Superior temporal gyrus (tissue), 1 donor: ENCODE measurements around the gene HSPA9.

Experiments used
- DNase-seq: peaks from one replicate; pipeline ENCODE4 v3.0.0-alpha.2; 2016; ENCODE audit errors: extremely low spot score

Gene HSPA9

GRCh38 chr5:138575194-138576015 is at the start of gene HSPA9:
Gene HSPA9 (minus strand): TSS chr5:138575401. CDS start chr5:138575318, 83 bp downstream.
- DNase-seq, result peak; percentile 100

DNA sequence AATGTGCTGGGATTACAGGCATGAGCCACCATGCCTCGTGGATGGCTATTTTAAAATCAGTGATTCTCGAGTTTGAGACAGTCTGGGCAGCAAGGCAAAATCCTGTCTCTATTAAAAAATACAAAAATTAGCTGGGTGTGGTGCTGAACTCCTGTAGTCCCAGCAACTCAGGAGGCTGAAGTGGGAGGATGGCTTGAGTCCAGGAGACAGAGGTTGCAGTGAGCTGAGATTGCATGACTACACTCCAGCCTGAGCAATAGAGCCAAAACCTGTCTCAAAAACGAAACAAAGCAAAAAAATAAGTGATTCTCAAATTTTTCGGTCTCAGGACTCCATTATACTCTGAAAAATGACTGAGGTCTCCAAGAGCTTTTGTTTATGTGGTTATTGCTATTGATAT is 47.9 kb upstream of the HSPA9 start:
- no peak for DNase-seq

DNA sequence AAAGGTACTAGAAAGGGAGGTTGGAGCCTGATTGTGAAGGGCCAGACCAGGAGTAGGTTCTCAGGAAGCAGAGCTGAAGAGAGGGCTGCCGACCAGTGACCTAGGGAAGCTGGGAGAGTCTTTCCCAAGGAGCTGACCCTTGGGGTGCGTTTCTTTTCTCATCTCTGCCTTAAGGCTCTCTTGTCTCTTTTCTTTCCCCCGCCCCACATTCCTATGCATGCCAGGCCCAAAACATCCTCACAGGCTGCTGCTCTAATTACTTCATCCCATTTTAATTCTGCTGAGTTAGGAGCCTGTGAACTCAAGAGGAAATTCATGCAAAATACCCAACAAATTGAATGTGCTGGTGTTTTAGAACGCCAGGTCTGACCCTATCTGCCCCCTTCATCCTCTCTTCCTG is 46.9 kb upstream of the HSPA9 start:
- no peak for DNase-seq

- DNase-seq, result no peak
Observed at GRCh38 chr5:138620663-138621224, 45.5 kb upstream of the HSPA9 start.

GRCh38 chr5:138616508-138616907 is 41.3 kb upstream of the HSPA9 start:
- DNase-seq, result no peak

DNA sequence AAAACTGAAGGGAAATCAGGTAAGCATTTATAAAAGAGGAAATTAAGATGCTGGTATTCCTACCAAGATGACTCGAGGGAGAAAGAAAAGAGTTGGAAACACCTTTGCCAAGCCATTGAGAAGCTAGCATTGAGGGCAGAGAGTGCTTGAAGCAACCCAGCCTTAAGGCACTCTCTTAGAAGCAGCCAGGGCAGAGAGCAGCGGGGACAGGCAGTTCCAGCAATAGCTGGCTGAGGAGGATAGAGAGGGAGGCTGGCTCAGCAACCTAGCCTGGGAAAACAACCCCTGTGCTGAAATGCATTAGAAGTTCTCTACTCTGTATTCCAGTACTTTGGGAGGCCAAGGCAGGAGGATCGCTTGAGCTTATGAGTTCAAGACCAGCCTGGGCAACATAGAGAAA is 40.3 kb upstream of the HSPA9 start:
- DNase-seq, result no peak

DNA sequence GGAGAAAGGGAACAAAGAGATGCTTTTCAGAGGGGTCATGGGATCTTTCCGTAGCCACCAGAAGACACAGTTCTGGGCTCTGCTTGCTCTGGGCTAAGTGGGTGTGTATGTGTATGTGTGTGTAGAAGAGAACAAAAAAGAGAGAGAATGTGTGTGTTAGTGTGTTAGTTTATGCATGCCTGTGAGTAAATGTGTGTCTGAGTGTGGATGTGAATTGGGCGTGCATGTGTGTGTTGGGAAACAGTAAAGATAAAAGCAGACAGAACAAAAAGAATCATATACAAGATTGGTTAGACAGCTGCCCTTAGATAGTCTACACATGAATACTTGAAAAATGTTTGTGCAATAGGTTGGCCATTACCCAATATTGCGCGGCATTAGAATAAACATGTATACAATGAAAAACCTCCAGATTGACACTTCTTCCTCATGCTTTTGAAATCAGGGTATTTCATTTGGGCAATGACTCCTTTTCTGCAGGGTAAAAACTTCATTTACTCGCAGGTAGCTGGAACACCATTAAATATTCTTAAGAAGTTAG is 36.5 kb upstream of the HSPA9 start:
- DNase-seq, result peak; percentile 68

GRCh38 chr5:138610918-138611677 is 35.9 kb upstream of the HSPA9 start:
- peak; percentile 67 for DNase-seq

DNA sequence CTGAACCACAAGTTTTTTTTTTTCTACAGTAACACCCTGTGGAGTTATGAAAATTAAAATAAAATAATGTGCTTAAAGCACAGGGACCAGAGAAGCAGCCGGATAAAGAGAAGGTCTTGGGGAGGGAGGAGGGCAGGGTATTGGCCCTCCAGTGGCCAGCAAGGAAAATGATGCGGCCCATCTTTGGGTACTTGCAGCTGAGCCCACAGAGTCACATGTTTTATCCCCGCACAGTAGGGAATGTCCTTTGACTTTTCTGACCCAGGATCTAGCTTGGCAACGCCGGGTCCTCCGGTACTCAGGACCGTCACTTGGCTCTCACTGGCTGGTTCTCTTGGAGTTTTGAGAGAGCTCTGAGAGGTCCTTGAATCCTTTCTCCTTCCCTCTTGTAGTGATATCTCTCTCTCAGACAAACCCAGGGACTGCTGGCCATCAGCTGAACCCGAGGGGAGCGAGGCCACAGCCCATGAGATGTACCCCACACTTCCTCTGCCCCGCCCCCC is 35.3 kb upstream of the HSPA9 start:
- DNase-seq, result peak; percentile 71

DNA sequence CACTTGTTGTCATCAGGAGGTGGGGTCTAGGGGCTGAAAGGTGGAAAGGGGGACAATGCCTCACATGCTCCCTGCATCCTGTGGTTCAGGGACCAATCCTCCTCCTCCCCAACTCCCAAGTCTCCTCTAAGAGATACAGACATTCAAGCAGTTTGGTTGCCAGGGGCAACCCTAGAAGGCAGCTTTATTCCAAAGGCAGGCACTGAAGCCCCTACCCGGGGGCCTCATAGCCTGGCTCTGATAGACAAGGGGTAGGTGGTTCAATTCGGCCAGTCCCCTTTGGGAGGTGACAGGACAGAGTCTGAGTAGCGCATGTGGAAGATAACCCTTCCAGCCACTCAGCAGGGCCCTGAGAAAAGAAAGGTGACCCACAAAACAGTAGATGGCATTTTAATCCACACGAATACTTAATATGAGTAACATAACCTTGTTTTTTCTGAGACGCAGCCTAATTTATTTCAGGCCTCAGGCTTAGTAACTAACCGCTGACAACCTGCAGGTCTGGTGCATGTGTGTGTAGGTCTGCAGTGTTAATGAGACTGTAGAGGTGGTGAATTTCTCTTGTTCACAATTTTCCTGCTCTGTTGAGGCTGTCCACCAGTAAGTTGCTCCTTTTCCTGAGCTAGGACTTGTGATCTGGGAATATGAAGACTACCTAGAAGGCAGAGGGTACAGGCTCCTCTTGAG is 31.3 kb upstream of the HSPA9 start:
- DNase-seq, result no peak

DNA sequence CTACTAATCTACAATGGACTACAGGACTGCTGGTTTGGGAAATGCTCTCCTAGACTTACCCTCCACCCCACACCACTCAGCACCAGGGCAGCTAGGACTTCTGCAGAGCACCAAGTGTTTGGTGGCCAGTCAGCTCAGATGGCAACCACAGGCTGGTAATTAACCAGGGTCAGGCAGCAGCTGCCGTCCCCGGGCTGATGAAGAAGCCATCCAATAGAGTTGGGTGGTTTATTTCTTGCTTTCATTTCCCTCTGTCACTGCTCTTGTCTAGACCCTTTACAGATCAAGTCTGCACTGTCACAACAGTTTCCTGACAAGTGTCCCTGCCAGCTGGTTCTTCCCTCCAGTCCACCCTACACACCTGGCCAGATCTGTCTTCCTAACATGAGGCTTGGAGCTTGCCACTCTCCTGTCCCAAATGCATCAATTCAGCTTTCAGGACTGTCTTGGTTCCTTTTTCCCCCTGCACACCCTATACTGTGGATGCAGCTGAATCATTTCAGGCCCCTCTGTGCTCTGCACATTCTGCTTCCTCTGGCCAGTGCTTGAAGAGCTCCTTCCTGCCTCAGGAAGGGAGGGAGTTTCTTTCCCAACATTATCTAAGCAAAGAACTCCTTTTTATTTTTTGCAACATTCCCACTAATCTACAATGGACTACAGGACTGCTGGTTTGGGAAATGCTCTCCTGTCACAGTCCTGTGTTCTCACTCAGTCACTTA is 30.2 kb upstream of the HSPA9 start:
- no peak for DNase-seq

- DNase-seq, result no peak
Observed at GRCh38 chr5:138604176-138604785, 29.1 kb upstream of the HSPA9 start.

- no peak for DNase-seq
Observed at GRCh38 chr5:138603249-138603920, 28.2 kb upstream of the HSPA9 start.

- DNase-seq, result no peak
Observed at GRCh38 chr5:138602371-138603000, 27.3 kb upstream of the HSPA9 start.

- DNase-seq, result no peak
Observed at GRCh38 chr5:138601444-138601843, 26.2 kb upstream of the HSPA9 start.

- DNase-seq, result no peak
Observed at GRCh38 chr5:138600446-138600845, 25.2 kb upstream of the HSPA9 start.

GRCh38 chr5:138597661-138598400 is 22.6 kb upstream of the HSPA9 start:
- DNase-seq, result no peak

GRCh38 chr5:138596105-138596881 is 21.1 kb upstream of the HSPA9 start:
- no peak for DNase-seq
